WTC11 (cell line): ENCODE data around the gene NPR3. TPM values are rescaled to one million over a fixed set of nuclear protein-coding genes. Genes with fewer than 3 reads are reported as not detected.
A peak's percentile ranks its signal among the peaks of the same experiment; 100 is the strongest.

Source experiments
- ATAC-seq: fragments of 200-7000 bp; cut with Tn5 transposase; 2 replicates; pipeline ENCODE4 v1.10.0; 2021; ENCODE audit warnings: mild to moderate bottlenecking, moderate library complexity
- CTCF ChIA-PET: fragments of 300-600 bp; sonication (Branson Sonifier 250); formaldehyde crosslinking; loops from one replicate; lab custom pipeline; 2021; ENCODE audit warnings: antibody characterized with exemption; lab: Charles Lee
- POLR2A ChIA-PET: fragments of 350-600 bp; sonication (Branson Sonifier 250); formaldehyde crosslinking; loops from one replicate; lab custom pipeline; 2021; ENCODE audit warnings: antibody characterized with exemption; lab: Charles Lee
- DNase-seq: peaks from one replicate; pipeline ENCODE4 v3.0.0; 2021; ENCODE audit warnings: low spot score
- H3K27ac Mint-ChIP-seq: 2 replicates; pipeline ENCODE4 v1.8.0; 2021; ENCODE audit warnings: mixed read lengths
- H3K27me3 Mint-ChIP-seq: 2 replicates; pipeline ENCODE4 v1.8.0; 2021; ENCODE audit warnings: low read depth, mild to moderate bottlenecking, moderate library complexity, mixed read lengths
- H3K36me3 Mint-ChIP-seq: 2 replicates; pipeline ENCODE4 v1.8.0; 2021; ENCODE audit warnings: mixed read lengths
- H3K4me1 Mint-ChIP-seq: 2 replicates; pipeline ENCODE4 v1.8.0; 2022; ENCODE audit warnings: mixed read lengths
- H3K4me3 Mint-ChIP-seq: 2 replicates; pipeline ENCODE4 v1.8.0; 2021; ENCODE audit warnings: mild to moderate bottlenecking, moderate library complexity, mixed read lengths
- H3K9me3 Mint-ChIP-seq: 2 replicates; pipeline ENCODE4 v1.8.0; 2021; ENCODE audit warnings: mixed read lengths
- CBFB ChIP-seq: sonication (generic); formaldehyde crosslinking; IDR thresholded peaks from 2 replicates; pipeline ENCODE4 v1.8.1; 2022; ENCODE audit warnings: mild to moderate bottlenecking, low read depth, missing genetic modification reagents
- E2F4 ChIP-seq: sonication (generic); formaldehyde crosslinking; IDR thresholded peaks from 2 replicates; pipeline ENCODE4 v1.8.1; 2022; ENCODE audit warnings: low read depth, mild to moderate bottlenecking, moderate library complexity, missing genetic modification reagents, borderline replicate concordance
- JAZF1 ChIP-seq: fragments of 250-450 bp; sonication (Bioruptor Pico); IDR thresholded peaks from 2 replicates; pipeline ENCODE4 v1.9.0; 2021; ENCODE audit warnings: moderate library complexity, mild to moderate bottlenecking, inconsistent platforms
- KAT7 ChIP-seq: sonication (generic); formaldehyde crosslinking; IDR thresholded peaks from 2 replicates; pipeline ENCODE4 v1.8.1; 2023; ENCODE audit warnings: missing genetic modification reagents, mild to moderate bottlenecking, borderline replicate concordance
- NFE2L1 ChIP-seq: sonication (generic); formaldehyde crosslinking; IDR thresholded peaks from 2 replicates; pipeline ENCODE4 v1.8.1; 2023; ENCODE audit warnings: missing genetic modification reagents
- NR1H2 ChIP-seq: sonication (generic); formaldehyde crosslinking; IDR thresholded peaks from 2 replicates; pipeline ENCODE4 v1.9.0; 2021; ENCODE audit warnings: mild to moderate bottlenecking, moderate library complexity, missing genetic modification reagents
- NR2C2 ChIP-seq: sonication (generic); formaldehyde crosslinking; IDR thresholded peaks from 2 replicates; pipeline ENCODE4 v1.8.0; 2022; ENCODE audit warnings: mild to moderate bottlenecking, missing genetic modification reagents
- PREB ChIP-seq: sonication (generic); formaldehyde crosslinking; IDR thresholded peaks from 2 replicates; pipeline ENCODE4 v1.8.1; 2022; ENCODE audit warnings: mild to moderate bottlenecking, missing genetic modification reagents, moderate library complexity, borderline replicate concordance
- PRRX2 ChIP-seq: fragments of 250-450 bp; sonication (Bioruptor Pico); IDR thresholded peaks from 2 replicates; pipeline ENCODE4 v1.8.0; 2021; ENCODE audit warnings: mild to moderate bottlenecking
- RELA ChIP-seq: sonication (generic); formaldehyde crosslinking; IDR thresholded peaks from 2 replicates; pipeline ENCODE4 v1.8.1; 2022; ENCODE audit warnings: missing genetic modification reagents, mild to moderate bottlenecking, borderline replicate concordance
- RORB ChIP-seq: fragments of 250-450 bp; sonication (Bioruptor Pico); IDR thresholded peaks from 2 replicates; pipeline ENCODE4 v1.9.0; 2021; ENCODE audit warnings: mild to moderate bottlenecking
- STAT6 ChIP-seq: sonication (generic); formaldehyde crosslinking; conservative IDR thresholded peaks from 2 replicates; pipeline ENCODE4 v1.8.1; 2023; ENCODE audit warnings: mild to moderate bottlenecking, low read depth, missing genetic modification reagents, moderate library complexity
- ZNF121 ChIP-seq: sonication (generic); formaldehyde crosslinking; IDR thresholded peaks from 2 replicates; pipeline ENCODE4 v1.8.0; 2023; ENCODE audit warnings: missing genetic modification reagents
- ZNF219 ChIP-seq: sonication (generic); formaldehyde crosslinking; IDR thresholded peaks from 2 replicates; pipeline ENCODE4 v1.8.0; 2023; ENCODE audit warnings: missing genetic modification reagents, mild to moderate bottlenecking, borderline replicate concordance
- ZNF671 ChIP-seq: fragments of 250-450 bp; sonication (Bioruptor Pico); IDR thresholded peaks from 2 replicates; pipeline ENCODE4 v1.8.0; 2021; ENCODE audit warnings: mild to moderate bottlenecking
- ZSCAN18 ChIP-seq: fragments of 250-450 bp; sonication (Bioruptor Pico); IDR thresholded peaks from 2 replicates; pipeline ENCODE4 v2.1.2; 2022; ENCODE audit warnings: mild to moderate bottlenecking, moderate library complexity
- total RNA-seq: library from RNA; stranded (reverse); gene quantifications from 3 replicates; pipeline ENCODE4 v1.2.3, GENCODE V29; 2021
- TF ChIP-seq, protein P1 (sequence below): fragments of 250-450 bp; sonication (Bioruptor Pico); IDR thresholded peaks from 2 replicates; pipeline ENCODE4 v1.9.0; 2021; ENCODE audit warnings: mild to moderate bottlenecking
- TF ChIP-seq, protein P2 (sequence below): sonication (generic); formaldehyde crosslinking; IDR thresholded peaks from 2 replicates; pipeline ENCODE4 v1.8.1; 2023; ENCODE audit warnings: mild to moderate bottlenecking, missing genetic modification reagents
- TF ChIP-seq, protein P3 (sequence below): sonication (generic); formaldehyde crosslinking; IDR thresholded peaks from 2 replicates; pipeline ENCODE4 v1.8.1; 2023; ENCODE audit warnings: mild to moderate bottlenecking, missing genetic modification reagents, borderline replicate concordance
- TF ChIP-seq, protein P4 (sequence below): sonication (generic); formaldehyde crosslinking; IDR thresholded peaks from 2 replicates; pipeline ENCODE4 v1.8.1; 2023; ENCODE audit warnings: mild to moderate bottlenecking, missing genetic modification reagents

NPR3 gene
- total RNA-seq, 1 experiment from 2014 or later = 0.09 TPM

DNA sequence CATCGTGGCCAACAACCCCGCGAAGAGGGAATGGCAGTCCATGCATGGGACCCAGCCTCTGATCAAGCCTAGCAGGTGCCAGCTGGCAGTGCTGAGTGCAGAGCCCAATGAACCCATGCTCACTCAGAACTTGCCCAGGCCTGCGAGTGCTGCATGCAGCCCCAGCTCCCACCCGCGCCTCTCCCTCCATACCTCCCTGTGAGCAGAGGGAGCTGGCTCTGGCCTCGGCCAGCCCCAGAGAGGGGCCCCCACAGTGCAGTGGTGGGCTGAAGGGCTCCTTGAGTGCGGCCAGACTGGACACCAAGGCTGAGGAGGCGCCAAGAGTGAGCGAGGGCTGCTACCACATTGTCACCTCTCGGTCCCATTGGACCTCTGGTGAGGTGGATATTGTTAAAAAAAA is 32.6 kb upstream of the NPR3 start (continued):
- TF ChIP-seq ZSCAN18 (CRISPR knock-in tag) (no peak), ZNF121 (CRISPR knock-in tag) (no peak)
- TF ChIP-seq, protein P1, sequence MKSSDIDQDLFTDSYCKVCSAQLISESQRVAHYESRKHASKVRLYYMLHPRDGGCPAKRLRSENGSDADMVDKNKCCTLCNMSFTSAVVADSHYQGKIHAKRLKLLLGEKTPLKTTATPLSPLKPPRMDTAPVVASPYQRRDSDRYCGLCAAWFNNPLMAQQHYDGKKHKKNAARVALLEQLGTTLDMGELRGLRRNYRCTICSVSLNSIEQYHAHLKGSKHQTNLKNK (CRISPR knock-in tag) = no peak
- TF ChIP-seq, protein P2, sequence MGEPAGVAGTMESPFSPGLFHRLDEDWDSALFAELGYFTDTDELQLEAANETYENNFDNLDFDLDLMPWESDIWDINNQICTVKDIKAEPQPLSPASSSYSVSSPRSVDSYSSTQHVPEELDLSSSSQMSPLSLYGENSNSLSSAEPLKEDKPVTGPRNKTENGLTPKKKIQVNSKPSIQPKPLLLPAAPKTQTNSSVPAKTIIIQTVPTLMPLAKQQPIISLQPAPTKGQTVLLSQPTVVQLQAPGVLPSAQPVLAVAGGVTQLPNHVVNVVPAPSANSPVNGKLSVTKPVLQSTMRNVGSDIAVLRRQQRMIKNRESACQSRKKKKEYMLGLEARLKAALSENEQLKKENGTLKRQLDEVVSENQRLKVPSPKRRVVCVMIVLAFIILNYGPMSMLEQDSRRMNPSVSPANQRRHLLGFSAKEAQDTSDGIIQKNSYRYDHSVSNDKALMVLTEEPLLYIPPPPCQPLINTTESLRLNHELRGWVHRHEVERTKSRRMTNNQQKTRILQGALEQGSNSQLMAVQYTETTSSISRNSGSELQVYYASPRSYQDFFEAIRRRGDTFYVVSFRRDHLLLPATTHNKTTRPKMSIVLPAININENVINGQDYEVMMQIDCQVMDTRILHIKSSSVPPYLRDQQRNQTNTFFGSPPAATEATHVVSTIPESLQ = no peak
- TF ChIP-seq, all 79 proteins: peak for 0

DNA sequence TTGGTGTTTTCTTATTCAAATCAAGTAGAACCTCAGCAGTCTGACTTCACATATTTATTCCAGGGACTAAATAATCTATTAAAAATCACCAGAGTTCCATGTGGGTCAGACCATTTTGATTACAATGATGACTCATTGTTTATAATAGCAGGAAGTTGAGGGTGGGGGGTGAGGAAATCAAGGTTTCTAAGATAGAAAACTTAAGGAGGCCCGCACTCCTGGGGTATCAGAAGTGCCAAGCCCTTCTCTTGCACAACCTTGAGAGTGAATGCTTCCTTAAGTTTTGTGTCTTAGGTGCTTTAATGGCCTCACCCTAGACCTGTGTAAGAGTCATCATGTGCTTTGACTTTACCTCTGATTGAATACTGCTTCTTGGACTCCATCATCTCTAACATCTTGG is 31.9 kb upstream of the NPR3 start:
- POLR2A ChIA-PET = no interaction called here
- no peak overlapping the region for H3K27ac Mint-ChIP-seq
- H3K36me3 Mint-ChIP-seq = peaks cover 13% of the 10 kb centered on the region
- H3K4me3 Mint-ChIP-seq = no peak overlapping the region
- TF ChIP-seq PREB = no peak
- TF ChIP-seq E2F4 (CRISPR knock-in tag) = no peak
- TF ChIP-seq, protein P3, sequence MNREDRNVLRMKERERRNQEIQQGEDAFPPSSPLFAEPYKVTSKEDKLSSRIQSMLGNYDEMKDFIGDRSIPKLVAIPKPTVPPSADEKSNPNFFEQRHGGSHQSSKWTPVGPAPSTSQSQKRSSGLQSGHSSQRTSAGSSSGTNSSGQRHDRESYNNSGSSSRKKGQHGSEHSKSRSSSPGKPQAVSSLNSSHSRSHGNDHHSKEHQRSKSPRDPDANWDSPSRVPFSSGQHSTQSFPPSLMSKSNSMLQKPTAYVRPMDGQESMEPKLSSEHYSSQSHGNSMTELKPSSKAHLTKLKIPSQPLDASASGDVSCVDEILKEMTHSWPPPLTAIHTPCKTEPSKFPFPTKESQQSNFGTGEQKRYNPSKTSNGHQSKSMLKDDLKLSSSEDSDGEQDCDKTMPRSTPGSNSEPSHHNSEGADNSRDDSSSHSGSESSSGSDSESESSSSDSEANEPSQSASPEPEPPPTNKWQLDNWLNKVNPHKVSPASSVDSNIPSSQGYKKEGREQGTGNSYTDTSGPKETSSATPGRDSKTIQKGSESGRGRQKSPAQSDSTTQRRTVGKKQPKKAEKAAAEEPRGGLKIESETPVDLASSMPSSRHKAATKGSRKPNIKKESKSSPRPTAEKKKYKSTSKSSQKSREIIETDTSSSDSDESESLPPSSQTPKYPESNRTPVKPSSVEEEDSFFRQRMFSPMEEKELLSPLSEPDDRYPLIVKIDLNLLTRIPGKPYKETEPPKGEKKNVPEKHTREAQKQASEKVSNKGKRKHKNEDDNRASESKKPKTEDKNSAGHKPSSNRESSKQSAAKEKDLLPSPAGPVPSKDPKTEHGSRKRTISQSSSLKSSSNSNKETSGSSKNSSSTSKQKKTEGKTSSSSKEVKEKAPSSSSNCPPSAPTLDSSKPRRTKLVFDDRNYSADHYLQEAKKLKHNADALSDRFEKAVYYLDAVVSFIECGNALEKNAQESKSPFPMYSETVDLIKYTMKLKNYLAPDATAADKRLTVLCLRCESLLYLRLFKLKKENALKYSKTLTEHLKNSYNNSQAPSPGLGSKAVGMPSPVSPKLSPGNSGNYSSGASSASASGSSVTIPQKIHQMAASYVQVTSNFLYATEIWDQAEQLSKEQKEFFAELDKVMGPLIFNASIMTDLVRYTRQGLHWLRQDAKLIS (CRISPR knock-in tag) = no peak
- TF ChIP-seq NFE2L1 (CRISPR knock-in tag) = no peak
- TF ChIP-seq ZNF671 (CRISPR knock-in tag) = no peak
- TF ChIP-seq, protein P4, sequence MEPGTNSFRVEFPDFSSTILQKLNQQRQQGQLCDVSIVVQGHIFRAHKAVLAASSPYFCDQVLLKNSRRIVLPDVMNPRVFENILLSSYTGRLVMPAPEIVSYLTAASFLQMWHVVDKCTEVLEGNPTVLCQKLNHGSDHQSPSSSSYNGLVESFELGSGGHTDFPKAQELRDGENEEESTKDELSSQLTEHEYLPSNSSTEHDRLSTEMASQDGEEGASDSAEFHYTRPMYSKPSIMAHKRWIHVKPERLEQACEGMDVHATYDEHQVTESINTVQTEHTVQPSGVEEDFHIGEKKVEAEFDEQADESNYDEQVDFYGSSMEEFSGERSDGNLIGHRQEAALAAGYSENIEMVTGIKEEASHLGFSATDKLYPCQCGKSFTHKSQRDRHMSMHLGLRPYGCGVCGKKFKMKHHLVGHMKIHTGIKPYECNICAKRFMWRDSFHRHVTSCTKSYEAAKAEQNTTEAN (CRISPR knock-in tag) = no peak
- TF ChIP-seq, all 79 proteins: peak for 0
- no peak for DNase-seq
- Mint-ChIP-seq H3K4me1 (peaks cover 25% of the 10 kb centered on the region), H3K9me3 (peaks cover 59% of the 10 kb centered on the region), H3K27me3 (peaks cover 6% of the 10 kb centered on the region; the same call in 1 of the 2 replicates)
- CTCF ChIA-PET = no interaction called here
- ATAC-seq = no peak

DNA sequence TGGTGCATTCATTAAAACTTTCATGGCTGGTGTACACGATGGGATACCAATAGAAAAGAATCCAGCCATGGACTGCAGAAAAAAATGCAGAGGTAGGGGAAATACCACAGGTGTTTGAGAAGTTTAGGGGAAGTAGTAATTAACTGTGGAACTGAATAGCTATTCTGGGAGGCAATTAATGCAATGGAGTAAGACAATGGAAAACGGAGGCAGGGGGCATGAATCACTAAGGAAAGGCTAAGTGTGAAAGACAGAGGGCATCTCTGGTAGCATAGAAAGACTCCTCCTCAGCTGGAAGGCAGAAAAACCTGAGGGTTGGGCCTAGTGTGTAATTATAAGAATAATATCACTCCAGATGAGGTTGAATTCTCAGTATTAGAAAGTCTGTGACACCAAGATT is 30.9 kb upstream of the NPR3 start:
- peaks cover 11% of the 10 kb centered on the region; the same call in 1 of the 2 replicates for H3K27me3 Mint-ChIP-seq
- peaks cover 25% of the 10 kb centered on the region for H3K4me1 Mint-ChIP-seq
- peak; percentile 26; the same call in 1 of the 2 replicates for ATAC-seq
- peaks cover 59% of the 10 kb centered on the region for H3K9me3 Mint-ChIP-seq
- POLR2A ChIA-PET = no interaction called here
- no peak for DNase-seq
- no peak overlapping the region for H3K4me3 Mint-ChIP-seq
- H3K36me3 Mint-ChIP-seq = peaks cover 23% of the 10 kb centered on the region
- no peak overlapping the region for H3K27ac Mint-ChIP-seq
- CTCF ChIA-PET = no interaction called here
- TF ChIP-seq ZNF121 (CRISPR knock-in tag) = no peak
- no peak for TF ChIP-seq RELA (CRISPR knock-in tag)
- no peak for TF ChIP-seq PRRX2 (CRISPR knock-in tag)
- no peak for TF ChIP-seq CBFB (CRISPR knock-in tag)
- no peak for TF ChIP-seq ZNF219 (CRISPR knock-in tag)
- no peak for TF ChIP-seq RORB (CRISPR knock-in tag)
- no peak for TF ChIP-seq JAZF1 (CRISPR knock-in tag)
- no peak for TF ChIP-seq NR2C2
- no peak for TF ChIP-seq STAT6 (CRISPR knock-in tag)
- no peak for TF ChIP-seq NR1H2 (CRISPR knock-in tag)
- TF ChIP-seq KAT7 (CRISPR knock-in tag) = no peak
